ENCODE data around the gene ATP5MC2.
"Not testable (repeated sequence)": the region's sequence is repeated elsewhere in the genome, so short reads cannot be mapped to it uniquely, and the experiment has no call there.

ATP5MC2 gene

GRCh38 chr12:53675701-53676607 lies at the start of gene ATP5MC2:
ATP5MC2 (minus strand) TSS chr12:53676083; CDS start chr12:53672614, 3,469 bp downstream.
- peak; percentile 87 to 97 for DNase-seq

- no peak for DNase-seq
These were observed 46.7 kb upstream of the ATP5MC2 start for GRCh38 chr12:53722450-53723041.

- no peak for DNase-seq
These were observed 45.1 kb upstream of the ATP5MC2 start for GRCh38 chr12:53720946-53721345.

DNA sequence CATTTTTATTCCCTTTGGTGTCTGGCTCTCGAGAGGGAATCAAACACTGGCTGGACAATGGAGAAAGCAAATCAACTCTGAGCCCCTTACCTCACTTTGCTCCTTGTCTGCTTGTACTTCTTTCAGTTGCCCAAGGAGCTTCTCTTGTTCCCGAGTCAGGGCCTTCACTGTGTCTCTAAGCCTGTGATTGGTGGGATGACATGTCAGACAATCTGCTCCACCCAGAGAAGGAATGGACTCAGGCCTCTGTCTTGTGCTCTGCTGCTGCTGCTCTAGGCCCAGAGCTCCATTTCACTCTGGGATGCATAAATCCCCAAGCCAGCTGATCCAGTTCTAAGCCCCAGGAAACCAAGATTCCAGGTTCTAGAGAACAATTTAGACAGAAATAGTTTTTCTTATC lies 43.8 kb upstream of the ATP5MC2 start:
- DNase-seq: no peak

GRCh38 chr12:53718567-53718966 lies 42.7 kb upstream of the ATP5MC2 start:
- not testable (repeated sequence) for DNase-seq

- DNase-seq: no peak
These were observed 41.4 kb upstream of the ATP5MC2 start for GRCh38 chr12:53717319-53717718.

GRCh38 chr12:53714004-53714403 lies 38.1 kb upstream of the ATP5MC2 start:
- DNase-seq: no peak

GRCh38 chr12:53713516-53713915 lies 37.6 kb upstream of the ATP5MC2 start:
- no peak for DNase-seq

DNA sequence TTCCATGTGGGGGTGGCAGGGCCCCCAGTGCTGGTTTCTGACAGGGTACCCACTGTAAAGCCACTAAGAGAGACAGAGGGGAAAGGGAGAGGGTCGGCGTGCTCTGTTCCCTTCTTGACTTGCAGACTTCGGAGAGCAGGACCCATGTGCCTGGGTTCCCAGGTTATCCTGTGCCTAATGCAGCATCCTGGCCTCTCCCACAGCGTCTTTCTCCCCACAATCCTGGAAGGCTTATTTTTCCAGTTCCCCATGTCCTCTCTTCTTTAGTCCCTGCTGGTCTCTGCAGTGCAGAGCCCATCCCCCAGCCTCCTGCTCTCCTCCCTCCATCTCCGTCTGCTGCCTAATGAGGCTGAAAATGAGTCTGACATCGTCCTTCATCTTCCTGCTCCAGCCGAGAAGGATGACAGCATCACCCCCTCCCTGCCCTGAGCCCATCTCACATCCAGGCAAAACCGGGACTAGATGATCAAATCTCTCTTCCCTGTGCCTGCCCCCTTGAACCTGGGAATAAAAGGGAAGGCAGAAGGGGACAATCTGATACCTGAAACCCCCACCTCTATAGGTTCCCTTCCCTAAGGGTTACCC lies 36.3 kb upstream of the ATP5MC2 start:
- DNase-seq: no peak

DNA sequence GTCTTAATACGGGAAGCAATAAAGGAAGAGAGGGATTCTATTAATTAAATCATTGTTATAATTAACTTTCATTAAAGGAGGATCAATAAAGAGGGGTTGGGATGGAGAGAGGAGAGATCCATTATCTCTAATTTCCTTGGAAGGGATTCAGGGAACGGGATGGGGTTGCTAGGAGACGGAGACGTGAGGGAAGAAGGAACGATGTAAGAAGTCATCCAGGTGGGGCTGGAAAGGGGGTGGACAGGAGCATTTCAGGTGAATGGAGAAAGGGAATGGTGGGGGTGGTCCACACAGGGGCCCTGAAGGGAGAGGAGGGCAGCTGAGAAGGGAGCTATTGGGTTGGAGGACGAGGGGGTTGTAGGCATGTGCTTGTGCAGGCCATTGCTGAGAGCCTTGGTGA lies 34.2 kb upstream of the ATP5MC2 start:
- no peak for DNase-seq

- no peak for DNase-seq
These were observed 33.8 kb upstream of the ATP5MC2 start for GRCh38 chr12:53709671-53710070.

GRCh38 chr12:53706080-53706479 lies 30.2 kb upstream of the ATP5MC2 start:
- DNase-seq: no peak

DNA sequence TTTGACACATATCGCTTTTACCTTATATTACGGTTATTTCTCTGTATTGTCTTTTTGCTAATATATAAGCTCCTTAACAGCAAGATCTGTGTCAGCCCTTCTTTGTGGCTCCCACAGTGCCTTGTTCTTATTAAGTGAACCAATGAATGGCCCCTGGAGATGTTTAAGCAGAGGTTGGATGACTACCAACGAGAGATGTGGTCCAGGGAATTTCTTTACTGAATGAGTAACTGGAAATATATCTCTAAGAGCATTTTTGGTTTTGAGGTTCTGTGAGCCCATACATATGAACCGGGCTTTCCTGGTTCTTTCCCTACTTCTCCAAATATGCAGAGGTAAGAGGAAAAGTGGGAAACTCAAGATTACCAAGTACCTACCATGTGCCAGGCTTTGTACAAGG lies 27.9 kb upstream of the ATP5MC2 start:
- no peak for DNase-seq

DNA sequence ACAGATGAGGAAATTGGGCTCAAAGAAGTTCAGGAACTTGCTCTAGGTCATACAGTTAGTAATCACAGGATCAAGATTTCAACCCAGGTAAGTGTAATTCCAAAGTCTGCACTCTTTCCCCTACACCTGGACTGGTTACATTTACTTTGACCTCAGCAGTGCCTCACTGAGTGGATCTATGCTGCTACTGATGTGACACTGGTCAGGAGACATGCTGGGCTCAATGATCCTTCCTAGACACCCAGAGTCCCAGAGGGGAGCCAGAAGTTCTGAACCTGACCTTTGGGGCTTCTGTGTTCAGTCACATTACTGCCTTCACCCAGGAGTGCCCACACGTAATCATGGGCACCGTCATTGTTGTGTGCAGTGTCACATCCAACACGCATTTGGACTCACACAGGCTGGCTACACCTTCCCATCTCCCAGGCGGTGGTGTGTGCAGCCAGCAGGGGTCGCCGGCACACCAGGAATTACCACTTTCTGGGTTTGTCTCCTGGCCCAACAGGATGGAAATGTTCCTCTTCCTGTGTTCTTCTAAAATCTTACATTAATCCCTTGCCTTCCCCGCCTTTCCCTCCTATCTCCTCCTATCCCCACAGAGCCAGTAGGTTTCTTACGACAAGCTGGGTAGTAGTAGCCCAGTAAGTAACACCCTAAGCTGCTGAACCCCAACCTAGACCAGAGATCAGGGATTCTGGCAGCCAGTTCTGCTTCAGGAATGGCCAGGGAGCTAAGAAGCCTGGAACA lies 25.8 kb upstream of the ATP5MC2 start:
- DNase-seq: peak in 1 of 2 experiments; percentile 52

DNA sequence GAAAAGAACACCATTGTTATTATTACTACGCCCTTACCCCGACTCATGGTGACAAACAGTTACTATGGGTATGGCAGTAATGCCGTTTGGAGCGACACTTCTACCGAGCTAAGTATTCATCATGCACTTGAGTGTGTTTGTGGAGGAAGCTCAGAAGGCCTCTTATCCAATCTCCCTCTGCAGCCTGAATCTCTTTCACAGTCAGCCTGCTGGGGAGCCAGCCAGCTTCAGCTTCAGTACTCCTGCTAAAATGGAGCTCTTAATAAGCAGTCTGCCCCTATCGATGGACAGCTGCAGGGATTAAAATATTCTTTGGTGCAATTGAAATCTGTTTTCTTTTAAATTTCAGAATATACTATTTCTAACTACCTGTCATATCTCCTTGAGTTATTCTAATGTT lies 24.7 kb upstream of the ATP5MC2 start:
- DNase-seq: no peak

GRCh38 chr12:53699678-53700025 lies 23.8 kb upstream of the ATP5MC2 start:
- DNase-seq: no peak

DNA sequence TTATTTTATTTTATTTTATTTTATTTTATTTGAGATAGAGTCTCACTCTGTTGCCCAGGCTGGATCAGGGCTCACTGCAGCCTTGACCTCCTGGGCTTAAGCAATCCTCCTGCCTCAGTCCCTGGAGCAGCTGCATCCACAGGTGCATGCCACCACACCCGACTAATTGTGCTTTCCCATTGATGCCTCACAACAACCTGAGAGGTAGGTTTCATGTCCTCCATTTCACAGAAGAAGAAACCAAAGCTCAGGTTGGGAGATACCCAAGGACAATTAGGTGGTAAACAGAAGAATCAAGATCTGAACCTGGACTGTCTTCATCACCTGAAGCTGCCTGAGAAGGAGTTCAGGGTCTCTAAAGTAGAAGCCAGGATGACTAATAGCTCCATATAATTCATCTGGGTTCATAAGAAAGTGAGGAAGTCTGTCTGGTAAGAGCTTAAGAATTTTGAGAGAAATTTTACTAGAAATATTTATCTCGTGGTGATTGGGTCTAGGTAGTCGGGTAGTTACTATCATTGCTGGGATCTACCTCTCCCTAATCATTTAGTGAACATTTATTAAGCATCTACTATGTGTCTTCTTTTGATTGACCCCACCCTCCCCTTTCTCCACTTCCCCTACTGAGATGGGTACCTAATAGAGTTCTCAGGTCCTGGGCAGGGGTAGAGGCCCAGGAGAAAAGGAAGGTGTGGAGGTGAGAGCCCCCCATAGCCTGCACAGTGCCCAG lies 23.2 kb upstream of the ATP5MC2 start:
- no peak for DNase-seq

GRCh38 chr12:53696655-53697331 lies 20.9 kb upstream of the ATP5MC2 start:
- DNase-seq: no peak

DNA sequence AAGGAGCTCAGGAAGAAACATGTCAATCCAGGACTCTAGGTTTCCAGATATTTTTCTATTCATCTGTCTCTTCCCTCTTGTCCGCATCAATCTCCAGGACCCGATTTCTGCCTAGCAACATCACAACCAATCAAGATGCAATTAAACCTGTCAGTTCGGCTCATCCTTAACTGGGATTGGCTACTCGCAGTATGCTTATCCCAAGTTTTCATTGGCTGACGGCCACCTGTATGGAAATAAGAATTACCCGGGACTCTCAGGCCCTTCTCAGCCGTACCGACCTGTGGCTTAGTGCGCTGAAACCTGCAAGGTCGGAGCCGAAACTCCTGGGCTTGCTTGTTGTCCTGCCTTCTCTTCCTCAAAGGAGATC lies 20.4 kb upstream of the ATP5MC2 start:
- DNase-seq: peak; percentile 79 to 99

- DNase-seq: no peak
These were observed 19.6 kb upstream of the ATP5MC2 start for GRCh38 chr12:53695152-53696145.

DNA sequence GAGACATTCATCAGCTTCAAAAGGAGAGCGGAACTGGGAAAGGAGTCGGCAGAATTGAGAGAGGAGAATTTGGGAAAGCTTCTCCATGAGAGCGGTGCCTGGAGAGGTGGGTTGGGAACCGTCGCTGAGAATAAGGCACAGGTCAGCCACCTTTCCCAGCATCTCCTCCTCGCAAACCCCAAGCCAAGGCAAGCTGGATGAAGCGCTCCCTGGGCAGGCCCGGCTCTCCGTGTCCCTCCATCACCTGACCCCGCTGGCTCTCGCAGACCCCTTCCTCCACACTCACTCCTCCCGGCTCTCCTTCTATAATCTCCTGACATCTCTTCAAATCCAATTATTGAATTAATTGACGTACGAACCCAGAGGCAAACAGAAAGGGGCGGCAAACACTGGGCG lies 18.9 kb upstream of the ATP5MC2 start:
- DNase-seq: no peak

Data from cerebellar nuclear complex (tissue), 1 donor.